ENCODE results near the gene PLCB4.

DNA sequence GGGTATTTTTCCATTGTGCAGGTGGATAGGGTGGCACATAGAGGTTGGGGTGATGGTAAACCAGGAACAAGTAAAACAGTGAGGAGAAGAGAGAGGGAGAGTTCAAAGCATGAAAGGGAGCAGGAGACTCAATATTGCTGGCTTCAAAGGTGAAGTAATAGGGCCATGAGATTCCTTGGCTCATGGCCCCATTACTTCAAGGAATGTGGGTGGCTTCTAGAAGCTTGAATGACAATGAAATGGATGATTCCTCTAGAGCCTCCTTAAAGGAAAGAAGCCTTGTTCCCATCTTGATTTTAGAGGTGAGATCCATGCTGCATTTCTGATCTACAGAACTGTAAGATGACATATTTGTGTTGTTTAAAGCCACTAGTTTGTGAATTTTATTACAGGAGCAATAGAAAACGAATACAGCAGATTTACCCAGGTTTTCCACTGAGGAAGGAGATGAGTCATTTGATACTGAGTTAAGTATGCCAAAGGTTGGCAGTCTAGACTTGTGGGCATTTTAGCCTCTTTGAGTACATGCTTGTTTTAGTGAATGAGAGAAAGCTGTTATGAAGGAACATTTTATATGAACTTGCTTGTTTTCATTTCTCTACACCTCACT is 110.4 kb downstream of the PLCB4 start:
- TF ChIP-seq, protein P1, sequence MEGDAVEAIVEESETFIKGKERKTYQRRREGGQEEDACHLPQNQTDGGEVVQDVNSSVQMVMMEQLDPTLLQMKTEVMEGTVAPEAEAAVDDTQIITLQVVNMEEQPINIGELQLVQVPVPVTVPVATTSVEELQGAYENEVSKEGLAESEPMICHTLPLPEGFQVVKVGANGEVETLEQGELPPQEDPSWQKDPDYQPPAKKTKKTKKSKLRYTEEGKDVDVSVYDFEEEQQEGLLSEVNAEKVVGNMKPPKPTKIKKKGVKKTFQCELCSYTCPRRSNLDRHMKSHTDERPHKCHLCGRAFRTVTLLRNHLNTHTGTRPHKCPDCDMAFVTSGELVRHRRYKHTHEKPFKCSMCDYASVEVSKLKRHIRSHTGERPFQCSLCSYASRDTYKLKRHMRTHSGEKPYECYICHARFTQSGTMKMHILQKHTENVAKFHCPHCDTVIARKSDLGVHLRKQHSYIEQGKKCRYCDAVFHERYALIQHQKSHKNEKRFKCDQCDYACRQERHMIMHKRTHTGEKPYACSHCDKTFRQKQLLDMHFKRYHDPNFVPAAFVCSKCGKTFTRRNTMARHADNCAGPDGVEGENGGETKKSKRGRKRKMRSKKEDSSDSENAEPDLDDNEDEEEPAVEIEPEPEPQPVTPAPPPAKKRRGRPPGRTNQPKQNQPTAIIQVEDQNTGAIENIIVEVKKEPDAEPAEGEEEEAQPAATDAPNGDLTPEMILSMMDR (conservative IDR thresholded peaks at IDR 0.05; ENCODE audit: low read depth in 2 of 2) = no peak
- TF ChIP-seq POLR2AphosphoS5 (IDR thresholded peaks at IDR 0.05; ENCODE audit: low read depth) (no peak), EZH2 (IDR thresholded peaks at IDR 0.05; ENCODE audit: low read depth, unreplicated experiment) (no peak), CREB1 (CRISPR knock-in tag; IDR thresholded peaks at IDR 0.05; ENCODE audit: low read depth) (no peak), EZH2phosphoT487 (IDR thresholded peaks at IDR 0.05; ENCODE audit: unreplicated experiment) (no peak), STAT1 (IDR thresholded peaks at IDR 0.05; ENCODE audit: unreplicated experiment) (no peak), JUNB (IDR thresholded peaks at IDR 0.05; ENCODE audit: unreplicated experiment) (no peak)
- TF ChIP-seq, protein P2, sequence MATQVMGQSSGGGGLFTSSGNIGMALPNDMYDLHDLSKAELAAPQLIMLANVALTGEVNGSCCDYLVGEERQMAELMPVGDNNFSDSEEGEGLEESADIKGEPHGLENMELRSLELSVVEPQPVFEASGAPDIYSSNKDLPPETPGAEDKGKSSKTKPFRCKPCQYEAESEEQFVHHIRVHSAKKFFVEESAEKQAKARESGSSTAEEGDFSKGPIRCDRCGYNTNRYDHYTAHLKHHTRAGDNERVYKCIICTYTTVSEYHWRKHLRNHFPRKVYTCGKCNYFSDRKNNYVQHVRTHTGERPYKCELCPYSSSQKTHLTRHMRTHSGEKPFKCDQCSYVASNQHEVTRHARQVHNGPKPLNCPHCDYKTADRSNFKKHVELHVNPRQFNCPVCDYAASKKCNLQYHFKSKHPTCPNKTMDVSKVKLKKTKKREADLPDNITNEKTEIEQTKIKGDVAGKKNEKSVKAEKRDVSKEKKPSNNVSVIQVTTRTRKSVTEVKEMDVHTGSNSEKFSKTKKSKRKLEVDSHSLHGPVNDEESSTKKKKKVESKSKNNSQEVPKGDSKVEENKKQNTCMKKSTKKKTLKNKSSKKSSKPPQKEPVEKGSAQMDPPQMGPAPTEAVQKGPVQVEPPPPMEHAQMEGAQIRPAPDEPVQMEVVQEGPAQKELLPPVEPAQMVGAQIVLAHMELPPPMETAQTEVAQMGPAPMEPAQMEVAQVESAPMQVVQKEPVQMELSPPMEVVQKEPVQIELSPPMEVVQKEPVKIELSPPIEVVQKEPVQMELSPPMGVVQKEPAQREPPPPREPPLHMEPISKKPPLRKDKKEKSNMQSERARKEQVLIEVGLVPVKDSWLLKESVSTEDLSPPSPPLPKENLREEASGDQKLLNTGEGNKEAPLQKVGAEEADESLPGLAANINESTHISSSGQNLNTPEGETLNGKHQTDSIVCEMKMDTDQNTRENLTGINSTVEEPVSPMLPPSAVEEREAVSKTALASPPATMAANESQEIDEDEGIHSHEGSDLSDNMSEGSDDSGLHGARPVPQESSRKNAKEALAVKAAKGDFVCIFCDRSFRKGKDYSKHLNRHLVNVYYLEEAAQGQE (IDR thresholded peaks at IDR 0.05; ENCODE audit: unreplicated experiment) = no peak
- TF ChIP-seq, protein P3, sequence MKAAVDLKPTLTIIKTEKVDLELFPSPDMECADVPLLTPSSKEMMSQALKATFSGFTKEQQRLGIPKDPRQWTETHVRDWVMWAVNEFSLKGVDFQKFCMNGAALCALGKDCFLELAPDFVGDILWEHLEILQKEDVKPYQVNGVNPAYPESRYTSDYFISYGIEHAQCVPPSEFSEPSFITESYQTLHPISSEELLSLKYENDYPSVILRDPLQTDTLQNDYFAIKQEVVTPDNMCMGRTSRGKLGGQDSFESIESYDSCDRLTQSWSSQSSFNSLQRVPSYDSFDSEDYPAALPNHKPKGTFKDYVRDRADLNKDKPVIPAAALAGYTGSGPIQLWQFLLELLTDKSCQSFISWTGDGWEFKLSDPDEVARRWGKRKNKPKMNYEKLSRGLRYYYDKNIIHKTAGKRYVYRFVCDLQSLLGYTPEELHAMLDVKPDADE (IDR thresholded peaks at IDR 0.05) = no peak

All from GM23338 (cell line).